ENCODE measurements around the gene UTP3. TPM values are rescaled to one million over a fixed set of nuclear protein-coding genes. Genes with fewer than 3 reads are reported as not detected.
"Not testable (repeated sequence)": the region's sequence is repeated elsewhere in the genome, so short reads cannot be mapped to it uniquely, and the experiment has no call there.

The UTP3 gene
- 10 to 100 TPM; 12.4 to 17.7 (median 15.5) TPM for total RNA-seq

- intact Hi-C loops (cut with DNase I): loop anchor here (10.0 kb wide), 1 partner anchor 307 kb away; the partner anchor contains the start of gene DCK
- Histone ChIP-seq H3K36me3 (peaks cover 0 to 2% of the 10 kb centered on the region in 2 donors), H3K4me3 (replicated peaks in 1 of 3) (peak within 1 kb of the TSS; percentile 77 to 98 (median 88)), H3K27ac (peak within 1 kb of the TSS; percentile 90 to 98 (median 95)), H3K4me1 (peaks cover 26 to 30% of the 10 kb centered on the region in 2 donors), H3K9me3 (no peaks in the 10 kb centered on the region), H3K27me3 (no peaks in the 10 kb centered on the region)
- TF ChIP-seq CTCF (IDR thresholded peaks at IDR 0.05): peak; percentile 86 to 98 (median 93)
- peak in 1 of 2 donors; percentile 74 for TF ChIP-seq POLR2A (IDR thresholded peaks at IDR 0.05)
- 0 to 1% methylated on average over 63 to 70 of the region's 70 CpGs for WGBS, 2 donors
- DNase-seq: peak; percentile 95 to 97
Observed at GRCh38 chr4:70687821-70688794, at the start of gene UTP3. Gene UTP3, plus strand, starts transcription at chr4:70688532. Its CDS starts 146 bp downstream, at chr4:70688678.

- WGBS, 2 donors: 73 to 85% methylated on average over 2 of the region's 2 CpGs
- no peak for TF ChIP-seq POLR2A (IDR thresholded peaks at IDR 0.05)
- TF ChIP-seq CTCF (IDR thresholded peaks at IDR 0.05): no peak
- intact Hi-C loops (cut with DNase I): no loop called here
Observed at GRCh38 chr4:70640192-70640591, 48.1 kb upstream of the UTP3 start.

GRCh38 chr4:70650741-70651140, 37.6 kb upstream of the UTP3 start:
- 81 to 86% methylated on average over 4 of the region's 4 CpGs for WGBS, 2 donors
- H3K27me3 ChIP-seq; H3K27ac ChIP-seq; H3K9me3 ChIP-seq; H3K4me1 ChIP-seq; DNase-seq; H3K4me3 ChIP-seq (replicated peaks in 1 of 3); H3K36me3 ChIP-seq: not testable (repeated sequence)
- intact Hi-C loops (cut with DNase I): loop anchor here (5.0 kb wide), 1 partner anchor 357 kb away; no protein-coding TSS in a partner anchor

More at GRCh38 chr4:70640192-70640591, 48.1 kb upstream of the UTP3 start:
- Histone ChIP-seq H3K9me3 (no peaks in the 10 kb centered on the region), H3K27me3 (no peaks in the 10 kb centered on the region), H3K36me3 (no peaks in the 10 kb centered on the region), H3K4me1 (no peaks in the 10 kb centered on the region), H3K4me3 (replicated peaks in 1 of 3) (no peak overlapping the region), H3K27ac (no peak overlapping the region)
- no peak for DNase-seq

- no peaks in the 10 kb centered on the region for H3K36me3 ChIP-seq
- H3K27ac ChIP-seq: no peak overlapping the region
- TF ChIP-seq POLR2A (IDR thresholded peaks at IDR 0.05) (no peak), CTCF (IDR thresholded peaks at IDR 0.05) (peak in 5 of 6 experiments; percentile 32 to 78 (median 58))
- no peak for DNase-seq
- no peaks in the 10 kb centered on the region for H3K9me3 ChIP-seq
- intact Hi-C loops (cut with DNase I): loop anchor here (5.0 kb wide), 1 partner anchor 355 kb away; no protein-coding TSS in a partner anchor
- no peaks in the 10 kb centered on the region for H3K27me3 ChIP-seq
- no peaks in the 10 kb centered on the region for H3K4me1 ChIP-seq
- H3K4me3 ChIP-seq (replicated peaks in 1 of 3): no peak overlapping the region
- WGBS, 2 donors: 6 to 7% methylated on average over 4 of the region's 4 CpGs
Observed at GRCh38 chr4:70651864-70652506, 36.3 kb upstream of the UTP3 start.

- no peak for DNase-seq
- H3K27ac ChIP-seq: no peak overlapping the region
- no peak for TF ChIP-seq CTCF (IDR thresholded peaks at IDR 0.05)
- TF ChIP-seq POLR2A (IDR thresholded peaks at IDR 0.05): no peak
- no peaks in the 10 kb centered on the region for H3K27me3 ChIP-seq
- intact Hi-C loops (cut with DNase I): loop anchor here (5.0 kb wide), 1 partner anchor 353 kb away; no protein-coding TSS in a partner anchor
- H3K36me3 ChIP-seq: no peaks in the 10 kb centered on the region
- WGBS, 2 donors: 78 to 83% methylated on average over 5 of the region's 5 CpGs
- no peaks in the 10 kb centered on the region for H3K4me1 ChIP-seq
- H3K4me3 ChIP-seq (replicated peaks in 1 of 3): no peak overlapping the region
- no peaks in the 10 kb centered on the region for H3K9me3 ChIP-seq
Observed at GRCh38 chr4:70654605-70655011, 33.7 kb upstream of the UTP3 start.

All from thyroid gland (tissue), 4 donors.